HG03139 (cell line): ENCODE data around the gene CORIN.
"Not testable (repeated sequence)": the region's sequence is repeated elsewhere in the genome, so short reads cannot be mapped to it uniquely, and the experiment has no call there.

Experiments
- ATAC-seq: cut with Tn5 transposase; IDR thresholded peaks from one replicate; pipeline ENCODE4 v1.9.1; 2021; ENCODE audit not compliant: unreplicated experiment

The CORIN gene

GRCh38 chr4:47721892-47722575, 115.8 kb downstream of the CORIN start:
- ATAC-seq: no peak

GRCh38 chr4:47721485-47721884, 116.4 kb downstream of the CORIN start:
- no peak for ATAC-seq

- no peak for ATAC-seq
Observed at GRCh38 chr4:47720787-47721186, 117.1 kb downstream of the CORIN start.

GRCh38 chr4:47719576-47719975, 118.3 kb downstream of the CORIN start:
- no peak for ATAC-seq

GRCh38 chr4:47718696-47719095, 119.2 kb downstream of the CORIN start:
- ATAC-seq: no peak

- no peak for ATAC-seq
Observed at GRCh38 chr4:47717188-47717587, 120.7 kb downstream of the CORIN start.

GRCh38 chr4:47715716-47716416, 122.0 kb downstream of the CORIN start:
- ATAC-seq: no peak

GRCh38 chr4:47714269-47714668, 123.6 kb downstream of the CORIN start:
- ATAC-seq: no peak

GRCh38 chr4:47713129-47713834, 124.6 kb downstream of the CORIN start:
- ATAC-seq: no peak

GRCh38 chr4:47711646-47712045, 126.2 kb downstream of the CORIN start:
- ATAC-seq: no peak

GRCh38 chr4:47711183-47711582, 126.7 kb downstream of the CORIN start:
- ATAC-seq: no peak

- ATAC-seq: not testable (repeated sequence)
Observed at GRCh38 chr4:47706352-47706751, 131.5 kb downstream of the CORIN start.

GRCh38 chr4:47705326-47705981, 132.4 kb downstream of the CORIN start:
- no peak for ATAC-seq

- ATAC-seq: no peak
Observed at GRCh38 chr4:47704693-47705325, 133.1 kb downstream of the CORIN start.

- no peak for ATAC-seq
Observed at GRCh38 chr4:47703956-47704355, 133.9 kb downstream of the CORIN start.

- no peak for ATAC-seq
Observed at GRCh38 chr4:47703008-47703407, 134.9 kb downstream of the CORIN start.

- no peak for ATAC-seq
Observed at GRCh38 chr4:47701286-47701685, 136.6 kb downstream of the CORIN start.

GRCh38 chr4:47698837-47699236, 139.0 kb downstream of the CORIN start:
- no peak for ATAC-seq

GRCh38 chr4:47696823-47697222, 141.0 kb downstream of the CORIN start:
- no peak for ATAC-seq

- no peak for ATAC-seq
Observed at GRCh38 chr4:47695260-47695659, 142.6 kb downstream of the CORIN start.

- no peak for ATAC-seq
Observed at GRCh38 chr4:47694322-47694721, 143.5 kb downstream of the CORIN start.
